ENCODE data around the gene SEPSECS.

Gene SEPSECS

GRCh38 chr4:25129917-25130316 is 30.3 kb downstream of the SEPSECS start:
- in situ Hi-C loops (cut with MboI; ENCODE audit: low pct_unique_long_range_greater_than_20kb, low sequenced_read_pairs, unreplicated experiment), result no loop called here
- TF ChIP-seq, protein P1, sequence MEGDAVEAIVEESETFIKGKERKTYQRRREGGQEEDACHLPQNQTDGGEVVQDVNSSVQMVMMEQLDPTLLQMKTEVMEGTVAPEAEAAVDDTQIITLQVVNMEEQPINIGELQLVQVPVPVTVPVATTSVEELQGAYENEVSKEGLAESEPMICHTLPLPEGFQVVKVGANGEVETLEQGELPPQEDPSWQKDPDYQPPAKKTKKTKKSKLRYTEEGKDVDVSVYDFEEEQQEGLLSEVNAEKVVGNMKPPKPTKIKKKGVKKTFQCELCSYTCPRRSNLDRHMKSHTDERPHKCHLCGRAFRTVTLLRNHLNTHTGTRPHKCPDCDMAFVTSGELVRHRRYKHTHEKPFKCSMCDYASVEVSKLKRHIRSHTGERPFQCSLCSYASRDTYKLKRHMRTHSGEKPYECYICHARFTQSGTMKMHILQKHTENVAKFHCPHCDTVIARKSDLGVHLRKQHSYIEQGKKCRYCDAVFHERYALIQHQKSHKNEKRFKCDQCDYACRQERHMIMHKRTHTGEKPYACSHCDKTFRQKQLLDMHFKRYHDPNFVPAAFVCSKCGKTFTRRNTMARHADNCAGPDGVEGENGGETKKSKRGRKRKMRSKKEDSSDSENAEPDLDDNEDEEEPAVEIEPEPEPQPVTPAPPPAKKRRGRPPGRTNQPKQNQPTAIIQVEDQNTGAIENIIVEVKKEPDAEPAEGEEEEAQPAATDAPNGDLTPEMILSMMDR (IDR thresholded peaks at IDR 0.05; ENCODE audit: extremely low read depth, insufficient read depth, missing control alignments), result no peak
- no peak for DNase-seq (ENCODE audit: low spot score)

DNA sequence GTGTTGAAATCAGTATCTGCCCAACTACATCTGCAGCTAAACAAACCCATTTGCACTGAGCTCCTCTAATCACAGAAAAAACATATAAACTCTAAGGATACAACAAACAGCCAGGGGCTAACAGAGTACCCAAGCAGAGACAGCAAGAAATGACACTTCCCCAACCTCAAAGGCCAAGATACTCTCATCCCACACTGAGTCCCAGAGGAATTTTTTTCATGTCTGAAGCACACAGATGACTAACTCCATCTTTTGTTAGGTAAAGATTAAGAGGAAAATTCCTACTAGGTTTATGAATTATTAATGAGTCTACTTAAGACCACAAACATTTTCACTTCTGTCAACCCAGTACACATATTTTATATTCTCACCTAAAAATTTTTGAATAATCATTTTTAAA is 31.6 kb downstream of the SEPSECS start:
- TF ChIP-seq, protein P1 (IDR thresholded peaks at IDR 0.05; ENCODE audit: extremely low read depth, insufficient read depth, missing control alignments), result no peak
- in situ Hi-C loops (cut with MboI; ENCODE audit: low pct_unique_long_range_greater_than_20kb, low sequenced_read_pairs, unreplicated experiment), result no loop called here
- DNase-seq (ENCODE audit: low spot score), result no peak

DNA sequence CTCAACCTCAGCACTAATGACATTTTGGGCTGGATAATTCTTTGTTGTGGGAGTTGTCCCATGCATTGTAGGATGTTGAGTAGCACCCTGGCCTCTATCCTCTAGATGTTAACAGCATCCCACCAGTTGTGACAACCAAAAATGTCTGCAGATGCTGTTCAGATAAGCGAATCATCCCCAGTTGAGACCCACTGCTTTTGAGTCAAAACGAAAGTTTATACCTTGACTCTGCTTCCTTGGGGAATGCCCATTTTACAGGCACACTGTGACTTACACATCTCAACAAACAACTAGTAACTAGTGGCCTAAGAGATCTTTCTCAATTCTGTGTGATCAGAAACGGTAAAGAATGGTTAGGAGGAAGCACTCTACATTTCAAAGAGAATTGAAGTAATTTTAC is 37.0 kb downstream of the SEPSECS start:
- in situ Hi-C loops (cut with MboI; ENCODE audit: low pct_unique_long_range_greater_than_20kb, low sequenced_read_pairs, unreplicated experiment), result no loop called here
- peak; percentile 22 for DNase-seq (ENCODE audit: low spot score)
- TF ChIP-seq, protein P1 (IDR thresholded peaks at IDR 0.05; ENCODE audit: extremely low read depth, insufficient read depth, missing control alignments), result no peak

DNA sequence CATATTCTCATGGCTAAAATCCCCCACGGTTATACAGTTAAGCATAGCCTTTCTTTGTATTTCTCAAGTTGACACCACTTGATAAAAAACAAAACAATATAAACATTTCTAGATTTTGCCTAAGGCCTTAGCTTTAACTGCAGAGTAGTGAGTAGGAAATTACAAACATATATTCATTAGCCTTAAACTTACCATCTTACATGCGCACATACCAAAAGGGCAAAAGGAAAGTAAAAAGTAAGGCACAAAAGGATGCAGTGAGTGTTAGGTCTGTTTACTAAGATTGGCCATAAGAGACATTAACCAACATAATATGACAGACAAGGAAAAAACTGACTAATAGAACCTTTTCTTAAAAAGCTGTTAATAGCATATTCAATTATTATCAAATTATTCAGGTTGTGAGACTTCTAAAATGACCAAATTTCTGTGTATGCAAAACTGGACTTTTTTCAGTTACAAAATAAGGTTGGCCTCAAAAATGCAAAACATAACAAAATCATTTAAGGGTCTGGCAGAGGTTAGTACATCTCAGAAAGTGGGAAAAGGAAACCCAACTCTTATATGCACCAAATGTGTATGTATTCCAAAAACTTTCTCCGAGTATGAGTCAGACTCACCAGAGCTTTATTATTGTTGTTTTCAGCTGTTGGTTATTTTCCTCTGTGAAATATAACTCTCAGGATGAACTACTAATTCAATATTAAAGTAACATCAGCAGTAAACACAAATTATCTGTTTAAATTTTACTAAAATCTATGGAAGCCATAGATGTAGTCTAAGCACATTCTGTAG is 39.9 kb downstream of the SEPSECS start:
- in situ Hi-C loops (cut with MboI; ENCODE audit: low pct_unique_long_range_greater_than_20kb, low sequenced_read_pairs, unreplicated experiment), result no loop called here
- no peak for DNase-seq (ENCODE audit: low spot score)
- TF ChIP-seq, protein P1 (IDR thresholded peaks at IDR 0.05; ENCODE audit: extremely low read depth, insufficient read depth, missing control alignments), result no peak

DNA sequence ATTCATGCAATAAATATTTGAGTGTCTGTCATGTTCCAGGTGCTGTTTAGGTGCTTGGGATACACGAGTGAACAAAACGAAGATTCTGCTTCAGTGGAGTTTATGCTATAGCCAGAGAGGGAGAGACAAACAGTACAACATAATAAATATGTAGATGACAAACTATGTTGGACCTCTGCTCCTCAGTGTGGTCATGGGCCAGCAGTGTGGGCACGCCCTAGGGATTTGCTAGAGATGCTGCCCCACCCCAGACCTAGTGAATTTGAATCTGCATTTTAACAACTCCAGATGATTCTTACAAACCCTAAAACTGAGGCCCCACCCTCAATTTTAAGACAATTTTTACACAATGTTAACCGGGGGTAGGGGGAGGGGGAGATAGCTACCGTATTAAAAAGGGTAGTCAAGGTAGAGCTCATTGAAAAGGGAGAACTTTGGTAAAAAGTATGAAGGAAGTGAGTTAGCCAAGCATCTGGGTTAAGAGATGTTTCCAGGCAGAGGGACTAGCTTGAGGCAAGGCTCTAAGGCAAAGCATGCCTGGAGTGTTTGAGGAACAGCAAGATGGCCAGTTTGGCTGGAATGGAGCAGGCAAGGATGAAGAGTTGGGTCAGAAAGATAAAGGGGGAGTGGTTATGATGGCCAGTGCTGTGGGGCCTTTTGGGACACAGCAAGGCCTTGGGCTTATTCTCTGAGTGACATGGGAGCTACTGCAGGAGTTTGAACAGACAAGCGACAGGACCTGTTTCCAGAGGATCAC is 42.4 kb downstream of the SEPSECS start:
- TF ChIP-seq, protein P1 (IDR thresholded peaks at IDR 0.05; ENCODE audit: extremely low read depth, insufficient read depth, missing control alignments), result no peak
- in situ Hi-C loops (cut with MboI; ENCODE audit: low pct_unique_long_range_greater_than_20kb, low sequenced_read_pairs, unreplicated experiment), result no loop called here
- DNase-seq (ENCODE audit: low spot score), result no peak

GRCh38 chr4:25117274-25117673 is 43.0 kb downstream of the SEPSECS start:
- TF ChIP-seq, protein P1 (IDR thresholded peaks at IDR 0.05; ENCODE audit: extremely low read depth, insufficient read depth, missing control alignments), result no peak
- no peak for DNase-seq (ENCODE audit: low spot score)
- in situ Hi-C loops (cut with MboI; ENCODE audit: low pct_unique_long_range_greater_than_20kb, low sequenced_read_pairs, unreplicated experiment), result no loop called here

All from GM13977 (cell line).